GM18502 (cell line): ENCODE data around the gene ERBB4.

ENCODE experiments used
- ATAC-seq: cut with Tn5 transposase; IDR thresholded peaks from one replicate; pipeline ENCODE4 v1.9.1; 2021; ENCODE audit warnings: mild to moderate bottlenecking; ENCODE audit not compliant: unreplicated experiment, poor library complexity

ERBB4 gene

GRCh38 chr2:211404098-211404497, 1134.5 kb downstream of the ERBB4 start:
- ATAC-seq, result no peak

GRCh38 chr2:211401328-211401727, 1137.3 kb downstream of the ERBB4 start:
- ATAC-seq, result no peak

GRCh38 chr2:211397764-211398163, 1140.8 kb downstream of the ERBB4 start:
- no peak for ATAC-seq

GRCh38 chr2:211396815-211397214, 1141.8 kb downstream of the ERBB4 start:
- ATAC-seq, result no peak

GRCh38 chr2:211391189-211391567, 1147.4 kb downstream of the ERBB4 start:
- ATAC-seq, result no peak

GRCh38 chr2:211390536-211391188, 1147.9 kb downstream of the ERBB4 start:
- ATAC-seq, result no peak

- no peak for ATAC-seq
Measured at GRCh38 chr2:211387734-211388133, 1150.9 kb downstream of the ERBB4 start.

GRCh38 chr2:211380041-211380440, 1158.6 kb downstream of the ERBB4 start:
- no peak for ATAC-seq

- no peak for ATAC-seq
Measured at GRCh38 chr2:211376410-211376809, 1162.2 kb downstream of the ERBB4 start.

- no peak for ATAC-seq
Measured at GRCh38 chr2:211373203-211373602, 1165.4 kb downstream of the ERBB4 start.

- no peak for ATAC-seq
Measured at GRCh38 chr2:211371465-211371864, 1167.1 kb downstream of the ERBB4 start.

- ATAC-seq, result no peak
Measured at GRCh38 chr2:211368467-211368866, 1170.1 kb downstream of the ERBB4 start.

GRCh38 chr2:211367711-211368110, 1170.9 kb downstream of the ERBB4 start:
- peak; percentile 92 for ATAC-seq

GRCh38 chr2:211367293-211367692, 1171.3 kb downstream of the ERBB4 start:
- ATAC-seq, result peak; percentile 7

- ATAC-seq, result no peak
Measured at GRCh38 chr2:211364911-211365310, 1173.7 kb downstream of the ERBB4 start.

- ATAC-seq, result no peak
Measured at GRCh38 chr2:211361383-211361782, 1177.2 kb downstream of the ERBB4 start.

GRCh38 chr2:211359347-211359746, 1179.3 kb downstream of the ERBB4 start:
- ATAC-seq, result no peak

GRCh38 chr2:211358504-211358903, 1180.1 kb downstream of the ERBB4 start:
- no peak for ATAC-seq

- no peak for ATAC-seq
Measured at GRCh38 chr2:211354481-211354880, 1184.1 kb downstream of the ERBB4 start.

- no peak for ATAC-seq
Measured at GRCh38 chr2:211351987-211352386, 1186.6 kb downstream of the ERBB4 start.

GRCh38 chr2:211349031-211349430, 1189.6 kb downstream of the ERBB4 start:
- no peak for ATAC-seq

GRCh38 chr2:211347328-211347727, 1191.3 kb downstream of the ERBB4 start:
- ATAC-seq, result no peak

GRCh38 chr2:211344289-211344688, 1194.3 kb downstream of the ERBB4 start:
- no peak for ATAC-seq
